HepG2 (cell line): Measurements from ENCODE around the gene SETSIP. TPM values are rescaled to one million over a fixed set of nuclear protein-coding genes. Genes with fewer than 3 reads are reported as not detected.

ENCODE experiments used
- AGO1 ChIP-seq: fragments of 200-400 bp; formaldehyde crosslinking; IDR thresholded peaks from 2 replicates; pipeline ENCODE4 v1.6.1; 2017; ENCODE audit warnings: mild to moderate bottlenecking, low read depth, low read length, moderate library complexity; ENCODE audit not compliant: poor library complexity, severe bottlenecking
- ASH2L ChIP-seq: fragments of 300-600, 200-600 bp; sonication (generic); IDR thresholded peaks from 2 replicates; pipeline ENCODE4 v1.7.0; 2017; ENCODE audit warnings: low read depth, mild to moderate bottlenecking, moderate library complexity, mixed read lengths, low read length; ENCODE audit not compliant: insufficient read length
- ELF1 ChIP-seq: sonication (generic); formaldehyde crosslinking; IDR thresholded peaks from 2 replicates; pipeline ENCODE4 v1.4.0; 2020; ENCODE audit warnings: missing genetic modification reagents
- FOSL2 ChIP-seq: sonication (generic); formaldehyde crosslinking; IDR thresholded peaks from 2 replicates; pipeline ENCODE4 v1.4.0; 2020; ENCODE audit warnings: missing genetic modification reagents
- FOXA3 ChIP-seq: IDR thresholded peaks from 2 replicates; pipeline ENCODE4 v1.6.1; 2016; ENCODE audit warnings: missing genetic modification reagents, missing compliant biosample characterization
- FOXK1 ChIP-seq: sonication (generic); formaldehyde crosslinking; IDR thresholded peaks from 2 replicates; pipeline ENCODE4 v1.4.0; 2020; ENCODE audit warnings: low read depth, missing genetic modification reagents, borderline replicate concordance
- HOXD1 ChIP-seq: sonication (generic); formaldehyde crosslinking; IDR thresholded peaks from 2 replicates; pipeline ENCODE4 v1.5.0; 2020; ENCODE audit warnings: missing genetic modification reagents
- MEIS1 ChIP-seq: sonication (generic); formaldehyde crosslinking; IDR thresholded peaks from 2 replicates; pipeline ENCODE4 v1.9.0; 2021; ENCODE audit warnings: mild to moderate bottlenecking, missing genetic modification reagents, moderate library complexity, borderline replicate concordance
- NAIF1 ChIP-seq: sonication (generic); formaldehyde crosslinking; IDR thresholded peaks from 2 replicates; pipeline ENCODE4 v1.5.0; 2020; ENCODE audit warnings: mild to moderate bottlenecking, missing genetic modification reagents, borderline replicate concordance
- ONECUT2 ChIP-seq: sonication (generic); formaldehyde crosslinking; IDR thresholded peaks from 2 replicates; pipeline ENCODE4 v1.4.0; 2020; ENCODE audit warnings: missing genetic modification reagents
- PCBP1 ChIP-seq: fragments of 200-400 bp; formaldehyde crosslinking; IDR thresholded peaks from 2 replicates; pipeline ENCODE4 v1.6.1; 2017; ENCODE audit warnings: mild to moderate bottlenecking, low read depth, low read length, borderline replicate concordance
- RFXANK ChIP-seq: IDR thresholded peaks from 2 replicates; pipeline ENCODE4 v1.6.1; 2016
- SAP130 ChIP-seq: IDR thresholded peaks from 2 replicates; pipeline ENCODE4 v1.6.1; 2016; ENCODE audit warnings: low read depth
- TOE1 ChIP-seq: sonication (generic); formaldehyde crosslinking; IDR thresholded peaks from 2 replicates; pipeline ENCODE4 v1.4.0; 2020; ENCODE audit warnings: mild to moderate bottlenecking, missing genetic modification reagents
- WIZ ChIP-seq: sonication (generic); formaldehyde crosslinking; IDR thresholded peaks from 2 replicates; pipeline ENCODE4 v1.5.1; 2020; ENCODE audit warnings: mild to moderate bottlenecking, missing genetic modification reagents
- ZNF224 ChIP-seq: sonication (generic); formaldehyde crosslinking; IDR thresholded peaks from 2 replicates; pipeline ENCODE4 v1.5.0; 2020; ENCODE audit warnings: mild to moderate bottlenecking, missing genetic modification reagents
- ZNF24 ChIP-seq: fragments of 450-650 bp; IDR thresholded peaks from 2 replicates; pipeline ENCODE4 v1.6.1; 2017; ENCODE audit warnings: antibody characterized with exemption, mild to moderate bottlenecking
- ZNF264 ChIP-seq: sonication (generic); formaldehyde crosslinking; IDR thresholded peaks from 2 replicates; pipeline ENCODE4 v1.4.0; 2020; ENCODE audit warnings: missing genetic modification reagents
- ZNF883 ChIP-seq: sonication (generic); formaldehyde crosslinking; IDR thresholded peaks from 2 replicates; pipeline ENCODE4 v1.5.1; 2020; ENCODE audit warnings: mild to moderate bottlenecking, missing genetic modification reagents; ENCODE audit errors: not compliant biosample characterization
- polyA plus RNA-seq, 8 experiments: library from polyadenylated mRNA; depleted of rRNA in 3 of 8; stranded (reverse) in 7 of 8; unstranded in 1 of 8; fragments of >200 nt; fragmentation: Illumina TruSeq in 4 of 8; extraction: Trizol in 4 of 8; gene quantifications; 2 replicates each; pipeline versions ENCODE4 v1.2.1 to v1.2.3, GENCODE V29; 2011 to 2016; ENCODE audit warnings: low read depth in 4 of 8, missing spikeins in 1 of 8, mixed read lengths in 1 of 8; ENCODE audit not compliant: insufficient read depth in 1 of 8
- total RNA-seq, 5 experiments: library from RNA; depleted of rRNA; stranded (reverse); fragments of >200 nt; fragmentation: Illumina TruSeq; extraction: Trizol; gene quantifications; 2 replicates each; pipeline ENCODE4 v1.2.3, GENCODE V29; 2016; ENCODE audit warnings: low read depth in 1 of 5
- TF ChIP-seq, protein P1 (sequence below): sonication (generic); formaldehyde crosslinking; IDR thresholded peaks from 2 replicates; pipeline ENCODE4 v1.5.0; 2020; ENCODE audit warnings: mild to moderate bottlenecking, missing genetic modification reagents
- TF ChIP-seq, protein P2 (sequence below): sonication (generic); formaldehyde crosslinking; IDR thresholded peaks from 2 replicates; pipeline ENCODE4 v1.8.0; 2022; ENCODE audit warnings: mild to moderate bottlenecking, missing genetic modification reagents, borderline replicate concordance
- TF ChIP-seq, protein P3 (sequence below): sonication (generic); formaldehyde crosslinking; IDR thresholded peaks from 2 replicates; pipeline ENCODE4 v1.4.0; 2020; ENCODE audit warnings: mild to moderate bottlenecking, missing genetic modification reagents
- TF ChIP-seq, protein P4 (sequence below): sonication (generic); formaldehyde crosslinking; IDR thresholded peaks from 2 replicates; pipeline ENCODE4 v1.4.0; 2020; ENCODE audit warnings: missing genetic modification reagents, borderline replicate concordance

The SETSIP gene
- total and polyA plus RNA-seq, 2 of the 13 experiments (the other 11 are each of a cell fraction or from before 2014, with no cell fraction given): not detected

DNA sequence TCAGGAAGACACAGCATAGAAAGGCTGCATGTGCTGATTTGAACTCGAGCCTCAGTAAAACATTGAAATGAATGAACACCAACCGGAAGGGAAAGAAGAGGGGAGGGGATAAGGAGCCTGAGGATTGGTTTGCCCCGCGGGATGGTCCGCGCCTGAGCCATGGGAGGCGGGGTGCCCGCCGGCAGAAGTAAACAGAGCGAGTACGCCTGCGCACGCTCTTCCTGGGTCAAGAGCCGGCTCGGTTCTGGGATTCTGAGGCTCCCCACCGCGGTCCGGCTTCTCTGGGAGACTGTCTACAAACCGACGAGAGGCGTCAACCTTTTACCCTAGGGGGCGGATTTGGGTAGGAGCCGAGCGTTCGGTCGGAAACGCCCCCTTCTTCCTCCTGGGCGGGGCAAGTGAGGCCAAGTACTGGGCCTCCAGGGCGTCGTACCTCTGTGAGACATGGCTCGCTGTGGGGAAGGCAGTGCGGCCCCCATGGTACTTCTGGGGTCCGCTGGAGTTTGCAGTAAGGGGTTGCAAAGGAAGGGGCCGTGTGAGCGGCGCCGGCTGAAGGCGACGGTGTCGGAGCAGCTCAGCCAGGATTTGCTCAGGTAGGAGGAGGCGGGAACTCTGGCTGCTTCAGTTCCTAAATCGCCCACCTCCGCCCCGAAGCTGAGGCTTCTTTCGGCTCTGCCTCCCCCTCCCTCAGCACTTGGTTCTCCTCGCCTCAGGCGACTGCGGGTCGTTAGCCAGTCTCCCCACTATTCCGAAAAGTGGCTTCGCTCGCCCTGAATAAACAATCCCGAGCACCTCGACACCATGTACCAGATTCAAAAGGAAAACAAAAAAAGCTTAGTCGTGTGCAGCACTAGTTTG, 5.1 kb upstream of the SETSIP start, which contains the start of gene BTBD8 (continued):
- TF ChIP-seq, protein P1, sequence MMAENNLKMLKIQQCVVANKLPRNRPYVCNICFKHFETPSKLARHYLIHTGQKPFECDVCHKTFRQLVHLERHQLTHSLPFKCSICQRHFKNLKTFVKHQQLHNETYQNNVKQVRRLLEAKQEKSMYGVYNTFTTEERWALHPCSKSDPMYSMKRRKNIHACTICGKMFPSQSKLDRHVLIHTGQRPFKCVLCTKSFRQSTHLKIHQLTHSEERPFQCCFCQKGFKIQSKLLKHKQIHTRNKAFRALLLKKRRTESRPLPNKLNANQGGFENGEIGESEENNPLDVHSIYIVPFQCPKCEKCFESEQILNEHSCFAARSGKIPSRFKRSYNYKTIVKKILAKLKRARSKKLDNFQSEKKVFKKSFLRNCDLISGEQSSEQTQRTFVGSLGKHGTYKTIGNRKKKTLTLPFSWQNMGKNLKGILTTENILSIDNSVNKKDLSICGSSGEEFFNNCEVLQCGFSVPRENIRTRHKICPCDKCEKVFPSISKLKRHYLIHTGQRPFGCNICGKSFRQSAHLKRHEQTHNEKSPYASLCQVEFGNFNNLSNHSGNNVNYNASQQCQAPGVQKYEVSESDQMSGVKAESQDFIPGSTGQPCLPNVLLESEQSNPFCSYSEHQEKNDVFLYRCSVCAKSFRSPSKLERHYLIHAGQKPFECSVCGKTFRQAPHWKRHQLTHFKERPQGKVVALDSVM (CRISPR knock-in tag): 0 out of 2 replicates have a peak, but pooled peaks have one; percentile 52
- TF ChIP-seq, protein P2, sequence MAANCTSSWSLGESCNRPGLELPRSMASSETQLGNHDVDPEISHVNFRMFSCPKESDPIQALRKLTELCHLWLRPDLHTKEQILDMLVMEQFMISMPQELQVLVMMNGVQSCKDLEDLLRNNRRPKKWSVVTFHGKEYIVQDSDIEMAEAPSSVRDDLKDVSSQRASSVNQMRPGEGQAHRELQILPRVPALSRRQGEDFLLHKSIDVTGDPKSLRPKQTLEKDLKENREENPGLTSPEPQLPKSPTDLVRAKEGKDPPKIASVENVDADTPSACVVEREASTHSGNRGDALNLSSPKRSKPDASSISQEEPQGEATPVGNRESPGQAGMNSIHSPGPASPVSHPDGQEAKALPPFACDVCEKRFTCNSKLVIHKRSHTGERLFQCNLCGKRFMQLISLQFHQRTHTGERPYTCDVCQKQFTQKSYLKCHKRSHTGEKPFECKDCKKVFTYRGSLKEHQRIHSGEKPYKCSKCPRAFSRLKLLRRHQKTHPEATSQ (CRISPR knock-in tag): no peak
- TF ChIP-seq ZNF883 (CRISPR knock-in tag): no peak
- TF ChIP-seq, protein P3, sequence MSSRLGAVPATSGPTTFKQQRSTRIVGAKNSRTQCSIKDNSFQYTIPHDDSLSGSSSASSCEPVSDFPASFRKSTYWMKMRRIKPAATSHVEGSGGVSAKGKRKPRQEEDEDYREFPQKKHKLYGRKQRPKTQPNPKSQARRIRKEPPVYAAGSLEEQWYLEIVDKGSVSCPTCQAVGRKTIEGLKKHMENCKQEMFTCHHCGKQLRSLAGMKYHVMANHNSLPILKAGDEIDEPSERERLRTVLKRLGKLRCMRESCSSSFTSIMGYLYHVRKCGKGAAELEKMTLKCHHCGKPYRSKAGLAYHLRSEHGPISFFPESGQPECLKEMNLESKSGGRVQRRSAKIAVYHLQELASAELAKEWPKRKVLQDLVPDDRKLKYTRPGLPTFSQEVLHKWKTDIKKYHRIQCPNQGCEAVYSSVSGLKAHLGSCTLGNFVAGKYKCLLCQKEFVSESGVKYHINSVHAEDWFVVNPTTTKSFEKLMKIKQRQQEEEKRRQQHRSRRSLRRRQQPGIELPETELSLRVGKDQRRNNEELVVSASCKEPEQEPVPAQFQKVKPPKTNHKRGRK (CRISPR knock-in tag): no peak
- TF ChIP-seq ZNF24: no peak
- no peak for TF ChIP-seq TOE1 (CRISPR knock-in tag)
- peak; percentile 66; the same call in 1 of the 2 replicates for TF ChIP-seq FOXK1 (CRISPR knock-in tag)
- TF ChIP-seq ASH2L: peak; percentile 21
- TF ChIP-seq AGO1: peak; percentile 42
- TF ChIP-seq, protein P4, sequence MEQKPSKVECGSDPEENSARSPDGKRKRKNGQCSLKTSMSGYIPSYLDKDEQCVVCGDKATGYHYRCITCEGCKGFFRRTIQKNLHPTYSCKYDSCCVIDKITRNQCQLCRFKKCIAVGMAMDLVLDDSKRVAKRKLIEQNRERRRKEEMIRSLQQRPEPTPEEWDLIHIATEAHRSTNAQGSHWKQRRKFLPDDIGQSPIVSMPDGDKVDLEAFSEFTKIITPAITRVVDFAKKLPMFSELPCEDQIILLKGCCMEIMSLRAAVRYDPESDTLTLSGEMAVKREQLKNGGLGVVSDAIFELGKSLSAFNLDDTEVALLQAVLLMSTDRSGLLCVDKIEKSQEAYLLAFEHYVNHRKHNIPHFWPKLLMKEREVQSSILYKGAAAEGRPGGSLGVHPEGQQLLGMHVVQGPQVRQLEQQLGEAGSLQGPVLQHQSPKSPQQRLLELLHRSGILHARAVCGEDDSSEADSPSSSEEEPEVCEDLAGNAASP (CRISPR knock-in tag): 0 out of 2 replicates have a peak, but pooled peaks have one; percentile 13
- TF ChIP-seq RFXANK (CRISPR knock-in tag): no peak
- peak; percentile 80 for TF ChIP-seq SAP130 (CRISPR knock-in tag)
- TF ChIP-seq WIZ: 0 out of 2 replicates have a peak, but pooled peaks have one; percentile 51
- TF ChIP-seq ONECUT2 (CRISPR knock-in tag): no peak
- 0 out of 2 replicates have a peak, but pooled peaks have one; percentile 17 for TF ChIP-seq PCBP1
- 0 out of 2 replicates have a peak, but pooled peaks have one; percentile 18 for TF ChIP-seq HOXD1
- TF ChIP-seq ZNF224 (CRISPR knock-in tag): 0 out of 2 replicates have a peak, but pooled peaks have one; percentile 65
- TF ChIP-seq ZNF264 (CRISPR knock-in tag): 0 out of 2 replicates have a peak, but pooled peaks have one; percentile 23
- peak; percentile 74 for TF ChIP-seq FOXA3 (CRISPR knock-in tag)
- TF ChIP-seq ELF1 (CRISPR knock-in tag): peak; percentile 37; the same call in 1 of the 2 replicates
- TF ChIP-seq NAIF1 (CRISPR knock-in tag): 0 out of 2 replicates have a peak, but pooled peaks have one; percentile 45
- TF ChIP-seq FOSL2 (CRISPR knock-in tag): no peak
- TF ChIP-seq MEIS1 (CRISPR knock-in tag): peak; percentile 76; the same call in 1 of the 2 replicates
